ENCODE data around the gene METTL22.

The METTL22 gene

DNA sequence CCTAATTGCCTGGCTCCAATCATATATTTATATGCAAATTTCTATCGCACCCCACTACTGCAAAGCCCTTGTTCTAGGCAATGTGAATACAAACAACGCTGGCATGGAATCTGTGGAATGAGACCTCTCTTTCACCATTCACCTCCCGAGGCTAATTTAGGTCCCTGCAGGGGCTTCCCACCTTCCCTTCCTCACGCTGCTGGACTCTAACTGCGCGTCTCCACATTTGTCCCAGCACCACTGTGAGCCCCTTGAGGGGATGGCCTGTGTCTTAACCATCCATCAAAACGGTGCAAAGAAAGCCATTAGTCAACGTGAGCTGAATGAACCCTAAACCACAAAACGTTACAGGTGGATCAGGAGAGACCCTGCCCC, 32.8 kb upstream of the METTL22 start:
- TF ChIP-seq, protein P1, sequence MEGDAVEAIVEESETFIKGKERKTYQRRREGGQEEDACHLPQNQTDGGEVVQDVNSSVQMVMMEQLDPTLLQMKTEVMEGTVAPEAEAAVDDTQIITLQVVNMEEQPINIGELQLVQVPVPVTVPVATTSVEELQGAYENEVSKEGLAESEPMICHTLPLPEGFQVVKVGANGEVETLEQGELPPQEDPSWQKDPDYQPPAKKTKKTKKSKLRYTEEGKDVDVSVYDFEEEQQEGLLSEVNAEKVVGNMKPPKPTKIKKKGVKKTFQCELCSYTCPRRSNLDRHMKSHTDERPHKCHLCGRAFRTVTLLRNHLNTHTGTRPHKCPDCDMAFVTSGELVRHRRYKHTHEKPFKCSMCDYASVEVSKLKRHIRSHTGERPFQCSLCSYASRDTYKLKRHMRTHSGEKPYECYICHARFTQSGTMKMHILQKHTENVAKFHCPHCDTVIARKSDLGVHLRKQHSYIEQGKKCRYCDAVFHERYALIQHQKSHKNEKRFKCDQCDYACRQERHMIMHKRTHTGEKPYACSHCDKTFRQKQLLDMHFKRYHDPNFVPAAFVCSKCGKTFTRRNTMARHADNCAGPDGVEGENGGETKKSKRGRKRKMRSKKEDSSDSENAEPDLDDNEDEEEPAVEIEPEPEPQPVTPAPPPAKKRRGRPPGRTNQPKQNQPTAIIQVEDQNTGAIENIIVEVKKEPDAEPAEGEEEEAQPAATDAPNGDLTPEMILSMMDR (IDR thresholded peaks at IDR 0.05; ENCODE audit: insufficient read depth, missing control alignments): no peak
- DNase-seq (ENCODE audit: insufficient read length, low spot score) (no peak), FAIRE-seq (no peak)

DNA sequence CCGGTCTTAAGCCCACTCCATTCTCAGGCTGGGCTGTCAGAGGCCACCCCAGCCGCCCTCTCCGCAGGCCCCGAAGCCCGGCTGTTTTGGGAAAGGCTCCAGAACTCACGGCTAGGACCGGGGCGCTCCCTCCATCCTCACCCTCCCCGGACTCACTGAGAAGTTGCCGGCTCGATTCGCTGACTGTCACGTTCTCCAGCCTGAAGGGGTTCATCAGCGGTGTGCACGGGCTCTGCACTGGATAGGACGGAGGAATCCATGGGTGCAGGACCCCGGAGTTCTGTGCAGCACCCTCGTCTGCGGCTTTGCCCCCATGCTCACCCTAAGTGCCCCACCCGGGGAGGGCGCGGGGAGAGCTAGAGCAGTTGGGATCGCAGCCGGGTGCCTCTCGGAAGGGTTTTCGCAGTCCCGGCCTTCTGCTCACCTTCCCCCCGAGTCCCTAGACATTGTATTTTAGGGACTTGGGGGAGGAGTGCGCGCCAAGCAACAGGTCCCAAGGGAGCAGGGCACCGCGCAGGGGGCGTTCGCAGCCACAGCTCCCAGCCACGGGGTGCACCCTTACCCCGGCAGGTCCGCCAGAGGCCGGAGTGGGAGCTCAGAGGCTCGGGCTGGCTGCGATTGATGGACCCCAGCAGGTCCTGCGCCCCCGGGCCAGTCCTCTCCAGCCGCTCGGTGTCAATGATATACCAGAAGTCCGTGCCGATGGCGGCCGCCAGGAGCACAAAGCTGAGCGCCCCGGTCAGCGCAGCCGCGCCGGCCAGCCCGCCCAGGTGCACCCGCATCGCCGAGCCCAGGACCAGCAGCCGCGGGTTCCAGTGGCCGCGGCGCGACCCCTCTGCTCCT, 32.2 kb upstream of the METTL22 start:
- DNase-seq (ENCODE audit: insufficient read length, low spot score) (no peak), FAIRE-seq (no peak)
- TF ChIP-seq, protein P1 (IDR thresholded peaks at IDR 0.05; ENCODE audit: insufficient read depth, missing control alignments): no peak

DNA sequence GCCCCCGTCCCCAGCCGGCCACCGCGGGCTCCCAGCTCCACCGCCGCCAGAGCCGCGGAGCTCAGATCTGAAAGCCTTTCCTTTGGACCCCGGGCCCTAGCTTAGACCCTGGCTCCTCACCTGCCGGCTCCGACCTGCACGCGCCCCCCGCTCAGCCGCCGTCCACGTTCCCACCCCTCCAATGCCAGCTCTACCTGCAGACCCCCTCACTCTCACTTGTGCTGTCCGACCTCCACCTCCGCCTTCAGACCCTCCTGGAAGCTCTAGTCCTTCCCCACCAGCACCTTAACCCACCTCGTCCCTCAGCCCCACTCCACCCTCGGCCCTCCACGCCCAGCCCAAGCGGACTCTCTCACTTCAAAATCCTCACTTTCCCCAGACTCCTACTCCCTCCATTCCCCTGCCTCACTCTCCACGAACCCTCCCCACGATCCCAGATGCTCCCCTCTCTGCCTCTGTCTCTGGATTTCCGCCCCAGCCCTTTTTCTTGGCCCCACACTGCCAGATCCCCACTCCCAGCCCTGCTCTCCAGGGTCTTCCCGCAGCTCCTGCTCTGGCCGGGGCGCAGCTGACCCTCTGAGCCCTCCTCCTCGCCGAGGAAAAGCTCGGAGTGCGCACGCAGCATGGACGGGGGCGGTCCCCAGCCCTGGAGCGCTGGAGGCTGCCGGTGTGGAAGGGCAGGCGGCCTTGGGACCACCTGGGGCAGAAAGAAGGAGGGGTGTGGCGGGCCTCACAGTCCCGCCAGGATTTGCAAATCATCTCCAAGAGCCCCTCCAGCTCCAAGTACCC, 31.4 kb upstream of the METTL22 start, which contains the start of gene TMEM114:
Gene TMEM114, minus strand, starts transcription at position 612 of the 789 bp plus-strand sequence. CDS start 673 bp downstream, outside the sequence.
- TF ChIP-seq, protein P1 (IDR thresholded peaks at IDR 0.05; ENCODE audit: insufficient read depth, missing control alignments): no peak
- FAIRE-seq: no peak
- no peak for DNase-seq (ENCODE audit: insufficient read length, low spot score)

DNA sequence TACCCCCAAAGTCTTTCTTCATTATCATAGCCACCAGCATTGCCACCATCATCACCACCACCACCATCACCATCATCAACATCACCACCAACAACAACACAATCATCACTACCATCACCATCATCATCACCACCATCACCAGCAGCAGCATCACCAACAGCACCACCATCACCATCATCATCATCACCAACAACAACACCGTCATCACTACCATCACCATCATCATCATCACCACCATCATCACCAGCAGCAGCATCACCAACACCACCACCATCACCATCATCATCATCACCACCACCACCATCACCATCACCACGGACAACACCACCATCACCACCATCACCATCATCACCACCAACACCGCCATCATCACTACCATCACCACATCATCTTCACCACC, 30.7 kb upstream of the METTL22 start:
- FAIRE-seq: no peak
- TF ChIP-seq, protein P1 (IDR thresholded peaks at IDR 0.05; ENCODE audit: insufficient read depth, missing control alignments): no peak

DNA sequence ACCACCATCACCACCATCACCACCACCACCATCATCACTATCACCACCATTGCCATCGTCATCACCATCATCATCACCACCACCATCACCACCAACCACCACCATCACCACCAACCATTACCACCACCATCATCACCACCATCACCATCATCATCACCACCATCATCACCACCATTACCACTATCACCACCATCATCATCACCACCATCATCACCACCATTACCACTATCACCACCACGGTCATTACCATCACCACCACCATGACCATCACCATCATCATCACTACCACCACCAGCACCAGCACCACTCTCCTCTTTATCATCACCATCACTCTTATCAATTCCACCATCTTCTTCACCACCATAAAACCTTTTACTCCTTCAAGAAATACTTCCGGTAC, 30.0 kb upstream of the METTL22 start:
- TF ChIP-seq, protein P1 (IDR thresholded peaks at IDR 0.05; ENCODE audit: insufficient read depth, missing control alignments): no peak
- no peak for DNase-seq (ENCODE audit: insufficient read length, low spot score)
- no peak for FAIRE-seq

More for the DNA sequence above, 30.7 kb upstream of the METTL22 start:
- no peak for DNase-seq (ENCODE audit: insufficient read length, low spot score)

DNA sequence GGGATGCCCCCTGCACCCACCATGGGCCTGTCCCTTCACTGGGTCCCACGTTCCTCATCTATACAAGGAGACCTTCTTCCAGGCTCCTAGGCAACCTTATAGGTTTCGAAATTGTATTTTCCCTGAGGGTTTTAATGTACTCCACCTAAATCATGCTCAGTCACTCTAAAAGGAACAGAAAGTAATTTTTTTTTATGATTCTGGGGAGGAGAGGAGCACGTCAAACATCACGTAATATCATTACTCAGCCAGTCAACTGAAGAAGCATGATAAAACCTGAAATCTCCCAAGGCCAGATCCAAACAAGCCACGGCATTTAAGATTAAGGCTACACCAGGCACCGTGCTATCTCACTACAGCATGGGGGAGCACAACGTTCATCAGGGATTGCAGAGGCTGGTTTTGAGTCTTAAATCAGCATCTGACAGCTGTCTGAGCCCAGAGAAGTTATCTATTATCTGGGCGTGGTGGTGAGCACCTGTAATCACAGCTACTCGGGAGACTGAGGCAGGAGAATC, 27.3 kb upstream of the METTL22 start:
- FAIRE-seq (no peak), DNase-seq (ENCODE audit: insufficient read length, low spot score) (no peak)
- TF ChIP-seq, protein P1 (IDR thresholded peaks at IDR 0.05; ENCODE audit: insufficient read depth, missing control alignments): no peak

All from D721Med (cell line).